ENCODE data around the gene UBXN7.
"Not testable (repeated sequence)": the region's sequence is repeated elsewhere in the genome, so short reads cannot be mapped to it uniquely, and the experiment has no call there.

Gene UBXN7

GRCh38 chr3:196414469-196414868 lies 17.8 kb downstream of the UBXN7 start:
- no peak for FAIRE-seq

- FAIRE-seq, result no peak
Measured at GRCh38 chr3:196412704-196413103, 19.5 kb downstream of the UBXN7 start.

- no peak for FAIRE-seq
Measured at GRCh38 chr3:196409409-196409808, 22.8 kb downstream of the UBXN7 start.

DNA sequence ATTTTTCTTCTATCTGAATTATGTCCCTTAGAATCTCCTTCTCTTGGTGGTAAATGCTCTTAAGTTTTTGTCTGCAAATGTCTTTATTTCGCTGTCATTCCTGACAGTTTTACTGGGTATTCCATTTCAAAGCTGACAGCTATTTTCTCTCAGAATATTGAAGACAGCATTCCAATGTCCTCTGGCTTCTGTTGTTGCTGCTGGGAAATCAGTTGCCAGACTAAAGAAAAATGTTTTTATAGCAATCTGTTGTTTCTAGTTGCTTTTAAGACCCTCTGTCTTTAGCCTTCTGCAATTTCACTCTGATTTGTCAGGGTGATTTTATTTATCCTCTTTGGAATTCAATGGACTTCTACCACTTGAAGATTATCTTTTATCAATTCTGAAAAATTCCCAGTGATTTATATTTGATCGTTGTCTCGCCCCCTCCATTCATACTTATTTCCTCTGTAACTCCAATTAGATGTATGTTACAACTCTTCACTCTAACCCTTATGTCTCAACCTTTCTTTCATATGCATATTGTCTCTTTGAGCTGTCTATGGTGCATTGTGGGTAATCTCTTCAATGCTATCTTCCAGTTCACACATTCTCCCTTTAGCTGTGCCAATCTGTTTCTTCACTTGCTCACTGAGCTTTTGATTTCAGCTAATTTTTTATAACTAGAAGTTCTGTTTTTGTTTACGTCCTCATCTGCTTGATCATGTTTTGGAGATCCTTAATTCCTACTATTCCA lies 23.5 kb downstream of the UBXN7 start:
- no peak for FAIRE-seq

- no peak for FAIRE-seq
Measured at GRCh38 chr3:196406811-196407470, 25.3 kb downstream of the UBXN7 start.

- no peak for FAIRE-seq
Measured at GRCh38 chr3:196400331-196400730, 31.9 kb downstream of the UBXN7 start.

GRCh38 chr3:196399485-196399945 lies 32.7 kb downstream of the UBXN7 start:
- no peak for FAIRE-seq

DNA sequence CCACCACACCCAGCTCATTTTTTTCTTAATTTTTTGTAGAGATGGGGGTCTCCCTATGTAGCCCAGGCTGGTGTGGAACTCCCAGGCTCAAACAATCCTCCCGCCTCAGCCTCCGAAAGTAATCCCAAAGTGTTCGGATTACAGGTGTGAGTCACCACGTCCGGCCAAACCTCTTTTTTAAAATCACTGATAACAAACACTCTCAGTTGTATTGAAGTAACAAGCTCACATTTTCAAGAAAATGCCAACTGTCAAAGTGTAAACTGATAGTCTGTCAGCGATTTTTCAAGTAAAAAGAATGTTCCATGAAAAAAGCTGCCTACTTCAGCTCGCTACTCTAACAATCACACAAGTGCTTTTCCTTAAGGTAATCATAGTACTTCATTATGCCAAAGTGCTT lies 33.4 kb downstream of the UBXN7 start:
- FAIRE-seq, result no peak

DNA sequence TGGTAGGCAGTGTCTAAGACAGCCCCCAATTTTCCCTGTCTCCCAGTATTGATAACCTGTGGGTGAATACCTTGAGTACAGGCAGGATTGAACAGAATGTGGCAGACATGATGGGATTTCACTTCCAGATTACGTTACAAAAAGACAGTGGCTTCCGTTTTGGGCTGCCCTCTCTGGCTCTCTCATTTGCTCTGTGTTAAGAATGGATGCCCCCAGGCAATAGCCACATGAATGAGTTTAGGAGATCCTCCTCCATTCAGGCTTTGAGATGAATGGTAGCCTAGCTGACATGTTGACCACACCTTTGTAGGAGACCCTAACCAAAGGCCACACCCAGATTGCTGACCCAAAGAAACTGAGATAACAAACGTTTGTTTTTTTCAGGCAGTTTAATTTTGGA lies 34.3 kb downstream of the UBXN7 start:
- FAIRE-seq, result no peak

DNA sequence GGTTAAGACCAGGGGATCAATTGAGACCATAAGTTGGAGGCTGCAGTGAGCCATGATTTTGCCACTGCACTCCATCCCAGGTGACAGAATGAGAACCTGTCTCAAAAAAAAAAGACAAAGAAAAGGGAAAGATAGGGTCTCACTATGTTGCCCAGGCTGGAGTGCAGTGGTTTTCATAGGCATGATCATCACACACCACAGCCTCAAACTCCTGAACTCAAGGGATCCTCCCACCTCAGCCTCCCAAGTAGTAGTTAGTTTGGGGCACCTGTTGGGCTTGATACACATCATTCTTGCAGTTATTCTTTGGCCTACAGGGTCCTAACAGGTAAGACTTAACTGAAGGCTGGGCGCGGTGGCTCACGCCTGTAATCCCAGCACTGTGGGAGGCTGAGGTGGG lies 42.1 kb downstream of the UBXN7 start:
- FAIRE-seq, result no peak

DNA sequence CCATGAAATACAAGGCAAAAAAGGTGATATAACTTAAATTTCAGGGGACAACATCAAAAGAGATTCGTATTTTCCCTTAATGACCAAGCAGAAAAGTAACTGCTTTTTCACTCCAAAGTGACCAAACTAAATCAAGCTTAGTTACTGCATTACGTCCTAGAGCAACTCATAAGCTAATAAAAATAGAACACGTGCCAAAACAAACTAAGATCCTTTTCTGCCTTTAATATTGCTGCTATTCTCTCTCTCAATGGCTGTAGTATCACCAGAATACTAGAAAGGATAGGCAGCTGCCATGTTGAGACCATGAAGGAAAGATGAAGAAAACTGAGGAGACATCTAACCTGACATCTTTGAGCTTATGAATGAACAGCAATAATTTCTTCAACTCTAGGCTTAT lies 43.3 kb downstream of the UBXN7 start:
- no peak for FAIRE-seq

DNA sequence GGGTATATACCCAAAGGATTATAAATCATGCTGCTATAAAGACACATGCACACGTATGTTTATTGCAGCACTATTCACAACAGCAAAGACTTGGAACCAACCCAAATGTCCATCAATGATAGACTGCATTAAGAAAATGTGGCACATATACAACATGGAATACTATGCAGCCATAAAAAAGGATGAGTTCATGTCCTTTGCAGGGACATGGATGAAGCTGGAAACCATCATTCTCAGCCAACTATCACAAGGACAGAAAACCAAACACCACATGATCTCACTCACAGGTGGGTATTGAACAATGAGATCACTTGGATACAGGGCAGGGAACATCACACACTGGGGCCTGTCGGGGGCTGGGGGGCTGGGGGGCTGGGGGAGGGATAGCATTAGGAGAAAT lies 44.3 kb downstream of the UBXN7 start:
- not testable (repeated sequence) for FAIRE-seq

DNA sequence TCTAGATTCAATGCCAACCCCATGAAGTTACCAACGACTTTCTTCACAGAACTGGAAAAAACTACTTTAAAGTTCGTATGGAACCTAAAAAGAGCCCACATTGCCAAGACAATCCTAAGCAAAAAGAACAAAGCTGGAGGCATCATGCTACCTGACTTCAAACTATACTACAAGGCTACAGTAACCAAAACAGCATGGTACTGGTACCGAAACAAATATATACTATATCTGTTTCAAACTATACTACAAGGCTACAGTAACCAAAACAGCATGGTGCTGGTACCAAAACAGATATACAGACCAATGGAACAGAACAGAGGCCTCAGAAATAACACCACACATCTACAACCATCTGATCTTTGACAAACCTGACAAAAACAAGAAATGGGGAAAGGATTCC lies 45.4 kb downstream of the UBXN7 start:
- not testable (repeated sequence) for FAIRE-seq

- FAIRE-seq, result not testable (repeated sequence)
Measured at GRCh38 chr3:196386034-196386433, 46.2 kb downstream of the UBXN7 start.

- not testable (repeated sequence) for FAIRE-seq
Measured at GRCh38 chr3:196385446-196385845, 46.8 kb downstream of the UBXN7 start.

DNA sequence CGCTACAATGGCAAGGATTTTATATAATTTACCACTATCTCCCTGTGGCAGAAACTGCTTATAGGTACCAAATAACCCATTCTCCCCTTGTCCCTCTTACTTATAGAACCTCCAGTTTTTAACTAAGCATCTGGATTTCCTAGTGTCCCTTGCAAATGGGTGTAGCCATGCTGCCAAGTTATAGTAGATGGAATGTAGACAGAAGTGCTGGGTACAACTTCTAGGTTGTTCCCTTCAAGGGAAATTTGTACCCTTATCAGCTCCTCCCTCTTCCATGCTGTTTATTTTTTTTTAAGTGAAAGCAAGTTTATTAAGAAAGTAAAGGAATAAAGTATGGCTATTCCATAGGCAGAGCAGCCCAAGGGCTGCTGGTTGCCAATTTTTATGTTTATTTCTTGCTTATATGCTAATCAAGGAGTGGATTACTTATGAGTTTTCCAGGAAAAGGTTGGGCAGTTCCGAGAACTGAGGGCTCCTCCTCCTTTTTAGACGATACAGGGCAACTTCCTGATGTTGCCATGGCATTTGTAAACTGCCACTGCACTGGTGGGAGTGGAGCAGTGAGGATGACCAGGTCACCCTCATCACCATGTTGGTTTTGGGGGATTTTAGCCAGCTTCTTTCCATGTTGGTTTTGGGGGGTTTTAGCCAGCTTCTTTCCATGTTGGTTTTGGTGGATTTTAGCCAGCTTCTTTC lies 53.9 kb downstream of the UBXN7 start:
- FAIRE-seq, result no peak

DNA sequence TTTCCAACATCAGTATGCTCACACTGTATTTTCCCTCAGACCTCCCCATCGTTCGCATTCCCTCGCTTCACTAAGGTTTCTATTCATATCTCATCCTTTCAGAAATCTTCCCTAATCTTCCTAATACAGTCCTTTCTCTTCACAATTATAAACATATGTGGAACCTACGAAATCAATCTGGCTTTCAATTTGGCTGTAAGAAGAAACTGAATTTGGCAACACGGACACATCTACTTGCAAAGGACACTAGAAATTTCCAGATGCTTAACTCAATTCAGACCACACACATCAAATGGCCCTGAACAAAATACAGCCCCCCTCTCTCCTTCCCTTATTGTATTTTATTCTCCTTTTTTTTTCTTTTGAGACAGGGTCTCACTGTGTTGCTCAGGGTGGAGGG lies 54.9 kb downstream of the UBXN7 start:
- FAIRE-seq, result no peak

DNA sequence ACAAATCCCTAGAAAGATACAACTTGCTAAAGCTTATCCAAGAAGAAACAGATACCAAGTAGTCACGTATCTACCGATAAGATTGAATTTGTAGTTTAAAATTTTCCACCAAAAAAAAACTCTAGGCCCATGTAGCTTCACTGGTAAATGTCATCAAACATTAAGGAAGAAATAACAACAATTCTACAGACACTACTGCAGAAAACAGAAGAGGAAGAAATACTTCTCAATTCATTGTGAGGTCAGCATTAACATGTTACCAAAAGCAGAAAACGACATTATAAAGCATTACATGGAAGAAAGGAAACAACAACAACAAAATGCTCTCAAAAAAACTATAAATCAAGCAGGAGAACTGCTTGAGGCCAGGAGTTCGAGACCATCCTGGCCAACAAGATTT lies 66.5 kb downstream of the UBXN7 start:
- FAIRE-seq, result no peak

DNA sequence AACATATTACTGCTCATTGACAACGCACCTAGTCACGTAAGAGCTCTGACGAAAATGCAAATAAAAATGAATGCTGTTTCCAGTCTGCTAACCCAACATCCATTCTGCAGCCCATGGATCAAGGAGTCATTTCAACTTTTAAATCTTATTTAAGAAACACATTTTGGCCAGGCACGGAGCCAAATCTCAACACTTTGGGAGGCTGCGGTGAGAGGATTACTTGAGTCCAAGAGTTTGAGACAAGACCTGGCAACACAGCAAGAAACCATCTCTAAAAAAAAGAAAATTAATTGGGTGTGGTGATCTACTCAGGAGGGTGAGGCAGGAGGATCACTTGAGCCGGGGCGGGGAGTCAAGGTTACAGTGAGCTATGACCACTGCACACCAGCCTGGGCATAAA lies 71.6 kb downstream of the UBXN7 start:
- no peak for FAIRE-seq

DNA sequence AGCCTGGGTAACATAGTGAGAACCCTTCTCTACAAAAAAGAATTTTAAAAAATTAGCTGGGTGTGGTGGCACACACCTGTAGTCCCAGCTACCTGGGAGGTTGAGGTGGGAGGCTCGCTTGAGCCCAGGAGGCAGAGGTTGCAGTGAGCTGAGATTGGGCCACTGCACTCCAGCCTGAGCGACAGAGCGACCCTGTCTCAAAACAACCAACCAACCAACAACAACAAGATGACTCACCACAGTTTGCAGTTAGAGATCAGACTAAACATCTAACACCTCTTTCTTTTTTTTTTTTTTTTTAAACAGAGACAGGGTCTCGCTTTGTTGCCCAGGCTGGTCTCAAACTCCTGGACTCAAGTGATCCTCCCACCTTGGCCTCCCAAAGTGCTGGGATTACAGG lies 73.7 kb downstream of the UBXN7 start:
- not testable (repeated sequence) for FAIRE-seq

- FAIRE-seq, result no peak
Measured at GRCh38 chr3:196357905-196358304, 74.3 kb downstream of the UBXN7 start.

DNA sequence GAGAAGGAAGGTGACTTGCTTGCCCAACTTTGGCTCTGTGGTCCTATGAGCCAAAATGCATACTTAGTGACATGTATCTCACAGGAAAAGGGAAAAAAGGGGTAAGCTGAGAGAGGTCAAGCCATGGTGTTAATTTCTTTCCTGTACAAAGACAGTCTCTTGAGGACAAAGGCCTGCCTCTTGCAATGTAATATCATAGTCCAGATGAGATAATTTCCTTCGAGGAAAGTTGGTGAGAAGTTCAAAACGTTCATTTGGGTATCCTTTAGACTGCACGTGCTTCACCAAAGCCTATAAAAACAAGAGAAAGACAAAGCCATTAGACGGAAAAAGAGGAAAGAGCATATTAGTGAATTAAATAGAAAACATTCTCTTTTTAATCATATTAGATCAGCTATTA lies 75.7 kb downstream of the UBXN7 start:
- no peak for FAIRE-seq

- no peak for FAIRE-seq
Measured at GRCh38 chr3:196355668-196356067, 76.6 kb downstream of the UBXN7 start.

GRCh38 chr3:196354132-196354531 lies 78.1 kb downstream of the UBXN7 start:
- no peak for FAIRE-seq

Data from G401.6 (cell line).